ENCODE measurements around the gene KIF9.
"Not testable (repeated sequence)": the region's sequence is repeated elsewhere in the genome, so short reads cannot be mapped to it uniquely, and the experiment has no call there.

Gene KIF9

DNA sequence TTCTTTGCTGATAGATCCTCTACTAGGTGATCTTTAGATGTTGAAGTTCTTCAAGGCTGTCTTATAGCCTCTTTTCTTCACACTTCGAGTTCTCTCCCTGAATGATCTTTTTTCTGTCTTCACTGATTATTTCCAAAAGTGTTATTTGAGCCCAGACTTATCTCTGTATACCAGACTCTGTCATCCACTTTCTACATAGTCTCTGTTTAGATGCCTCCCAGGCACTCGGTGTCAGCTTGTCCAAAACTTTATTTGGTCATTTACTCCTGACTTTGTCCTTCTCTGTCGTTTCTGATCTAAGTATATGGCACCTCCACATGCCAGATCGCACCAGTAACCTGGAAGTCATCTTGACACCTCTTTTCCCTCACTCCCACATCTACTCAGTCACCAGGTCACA, 27.8 kb upstream of the KIF9 start:
- Histone ChIP-seq H3K4me1 (ENCODE audit: control insufficient read depth, insufficient read depth, low read length) (peaks cover 5% of the 10 kb centered on the region; the same call in 1 of the 2 replicates), H3K9ac (ENCODE audit: low read length) (no peak overlapping the region)

DNA sequence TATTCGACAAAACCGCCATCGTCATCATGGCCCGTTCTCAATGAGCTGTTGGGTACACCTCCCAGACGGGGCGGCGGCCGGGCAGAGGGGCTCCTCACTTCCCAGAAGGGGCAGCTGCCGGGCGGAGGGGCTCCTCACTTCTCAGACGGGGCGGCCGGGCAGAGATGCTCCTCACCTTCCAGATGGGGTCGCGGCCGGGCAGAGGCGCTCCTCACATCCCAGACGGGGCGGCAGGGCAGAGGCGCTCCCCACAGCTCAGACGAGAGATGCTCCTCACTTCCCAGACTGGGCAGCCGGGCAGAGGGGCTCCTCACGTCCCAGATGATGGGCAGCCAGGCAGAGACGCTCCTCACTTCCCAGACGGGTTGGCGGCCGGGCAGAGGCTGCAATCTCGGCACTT, 26.6 kb upstream of the KIF9 start:
- not testable (repeated sequence) for H3K27ac ChIP-seq (ENCODE audit: low read depth, low read length); H3K9ac ChIP-seq (ENCODE audit: low read length); H3K9me3 ChIP-seq (ENCODE audit: control insufficient read depth, insufficient read depth, low read depth, low read length); H3K27me3 ChIP-seq (ENCODE audit: control insufficient read depth, insufficient read depth, low read length); H3K4me1 ChIP-seq (ENCODE audit: control insufficient read depth, insufficient read depth, low read length); H3K4me3 ChIP-seq (ENCODE audit: low read depth, low read length)
- peaks cover 12% of the 10 kb centered on the region for H3K36me3 ChIP-seq (ENCODE audit: control insufficient read depth, insufficient read depth, low read length)

More for the DNA sequence above, 27.8 kb upstream of the KIF9 start:
- H3K36me3 ChIP-seq (ENCODE audit: control insufficient read depth, insufficient read depth, low read length), result peaks cover 12% of the 10 kb centered on the region
- H3K9me3 ChIP-seq (ENCODE audit: control insufficient read depth, insufficient read depth, low read depth, low read length), result peaks cover 2% of the 10 kb centered on the region
- no peak overlapping the region for H3K27ac ChIP-seq (ENCODE audit: low read depth, low read length)
- no peaks in the 10 kb centered on the region for H3K27me3 ChIP-seq (ENCODE audit: control insufficient read depth, insufficient read depth, low read length)
- H3K4me3 ChIP-seq (ENCODE audit: low read depth, low read length), result no peak overlapping the region

DNA sequence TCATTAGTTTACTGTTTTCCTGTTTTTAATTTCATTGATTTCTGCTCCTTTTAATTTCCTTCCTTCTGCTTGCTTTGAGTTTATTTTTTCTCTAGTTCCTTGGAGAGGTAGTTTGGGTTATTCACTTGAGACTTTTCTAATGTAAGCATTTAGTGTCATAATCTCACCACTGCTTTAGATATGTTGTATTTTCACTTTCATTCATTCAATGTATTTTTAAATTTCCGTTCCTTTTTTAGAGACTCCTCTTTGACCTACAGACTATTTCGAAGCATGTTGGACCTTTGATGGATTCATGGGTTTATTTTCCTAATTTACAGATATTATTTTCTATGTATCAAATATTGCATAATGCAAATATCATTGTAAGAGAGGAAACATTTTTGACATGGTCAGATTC, 23.4 kb upstream of the KIF9 start:
- peaks cover 2% of the 10 kb centered on the region for H3K9me3 ChIP-seq (ENCODE audit: control insufficient read depth, insufficient read depth, low read depth, low read length)
- H3K4me1 ChIP-seq (ENCODE audit: control insufficient read depth, insufficient read depth, low read length), result no peaks in the 10 kb centered on the region
- no peak overlapping the region for H3K9ac ChIP-seq (ENCODE audit: low read length)
- no peak overlapping the region for H3K4me3 ChIP-seq (ENCODE audit: low read depth, low read length)
- peaks cover 27% of the 10 kb centered on the region for H3K36me3 ChIP-seq (ENCODE audit: control insufficient read depth, insufficient read depth, low read length)
- no peaks in the 10 kb centered on the region for H3K27me3 ChIP-seq (ENCODE audit: control insufficient read depth, insufficient read depth, low read length)
- no peak overlapping the region for H3K27ac ChIP-seq (ENCODE audit: low read depth, low read length)

DNA sequence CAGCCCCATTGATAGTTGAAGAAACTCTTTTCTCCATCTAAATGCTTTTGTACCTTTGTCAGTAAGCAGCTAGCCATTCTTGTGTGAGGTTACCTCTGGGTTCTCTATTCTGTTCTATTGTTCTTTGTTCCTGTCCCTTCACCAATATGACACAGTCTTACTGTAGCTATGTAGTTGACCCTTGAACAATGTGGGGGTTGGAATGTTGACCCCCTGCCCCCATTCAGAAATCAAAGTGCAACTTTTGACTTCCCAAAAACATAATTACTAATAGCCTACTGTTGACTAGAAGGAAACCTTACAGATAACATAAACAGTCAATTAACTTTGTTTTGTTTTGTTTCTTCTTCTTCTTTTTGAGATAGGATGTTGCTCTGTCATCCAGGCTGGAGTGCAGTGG, 18.9 kb upstream of the KIF9 start:
- no peaks in the 10 kb centered on the region for H3K9me3 ChIP-seq (ENCODE audit: control insufficient read depth, insufficient read depth, low read depth, low read length)
- H3K27ac ChIP-seq (ENCODE audit: low read depth, low read length), result no peak overlapping the region
- no peak overlapping the region for H3K9ac ChIP-seq (ENCODE audit: low read length)
- no peaks in the 10 kb centered on the region for H3K27me3 ChIP-seq (ENCODE audit: control insufficient read depth, insufficient read depth, low read length)
- no peak overlapping the region for H3K4me3 ChIP-seq (ENCODE audit: low read depth, low read length)
- H3K4me1 ChIP-seq (ENCODE audit: control insufficient read depth, insufficient read depth, low read length), result peaks cover 6% of the 10 kb centered on the region; the same call in 1 of the 2 replicates
- H3K36me3 ChIP-seq (ENCODE audit: control insufficient read depth, insufficient read depth, low read length), result peaks cover 15% of the 10 kb centered on the region

DNA sequence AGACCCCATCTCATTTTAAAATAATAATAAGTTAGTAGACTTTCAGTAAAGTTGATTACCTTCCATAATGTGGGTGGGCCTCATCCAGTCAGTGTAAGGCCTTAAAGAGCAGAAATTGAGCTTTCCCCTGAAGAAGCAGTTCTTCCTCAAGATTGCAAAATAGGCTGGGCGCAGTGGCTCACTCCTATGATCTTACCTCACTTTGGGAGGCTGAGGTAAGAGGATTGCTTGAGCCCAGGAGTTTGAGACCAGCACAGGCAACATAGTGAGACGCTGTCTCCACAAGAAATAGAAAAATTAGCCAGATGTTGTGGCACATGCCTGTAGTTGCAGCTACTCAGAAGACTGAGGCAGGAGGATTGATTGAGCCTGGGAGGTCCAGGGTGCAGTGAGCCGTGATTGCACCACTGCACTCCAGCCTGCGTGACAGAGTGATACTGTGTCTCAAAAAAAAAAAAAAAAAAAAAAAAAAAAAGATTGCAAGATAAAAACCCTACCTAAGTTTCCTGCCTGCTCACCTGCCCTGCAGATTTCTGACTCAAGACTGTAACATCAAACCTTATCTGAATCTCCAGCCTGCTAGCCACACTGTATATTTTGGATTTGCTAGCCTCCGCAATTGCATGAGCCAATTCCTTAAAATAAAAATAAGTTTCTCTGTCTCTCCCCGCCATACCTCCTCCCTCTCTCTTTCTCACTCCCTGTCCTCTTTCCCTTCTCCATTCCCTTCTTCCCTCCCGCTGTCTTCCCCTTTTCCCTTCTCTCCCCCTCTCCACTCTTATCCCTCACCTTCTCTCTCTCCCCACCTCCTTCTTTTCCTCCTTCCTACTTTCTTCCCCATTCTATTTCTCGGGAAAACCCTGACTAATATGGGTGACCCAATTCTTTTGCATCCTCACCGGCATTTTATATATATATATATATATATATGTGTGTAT, 17.1 kb upstream of the KIF9 start:
- peaks cover 15% of the 10 kb centered on the region for H3K36me3 ChIP-seq (ENCODE audit: control insufficient read depth, insufficient read depth, low read length)
- H3K4me3 ChIP-seq (ENCODE audit: low read depth, low read length), result no peak overlapping the region
- H3K27ac ChIP-seq (ENCODE audit: low read depth, low read length), result no peak overlapping the region
- H3K4me1 ChIP-seq (ENCODE audit: control insufficient read depth, insufficient read depth, low read length), result peaks cover 6% of the 10 kb centered on the region; the same call in 1 of the 2 replicates
- no peaks in the 10 kb centered on the region for H3K27me3 ChIP-seq (ENCODE audit: control insufficient read depth, insufficient read depth, low read length)
- H3K9me3 ChIP-seq (ENCODE audit: control insufficient read depth, insufficient read depth, low read depth, low read length), result no peaks in the 10 kb centered on the region
- no peak overlapping the region for H3K9ac ChIP-seq (ENCODE audit: low read length)

- Histone ChIP-seq H3K9ac (ENCODE audit: low read length) (no peak overlapping the region), H3K4me1 (ENCODE audit: control insufficient read depth, insufficient read depth, low read length) (peaks cover 6% of the 10 kb centered on the region; the same call in 1 of the 2 replicates), H3K27me3 (ENCODE audit: control insufficient read depth, insufficient read depth, low read length) (no peaks in the 10 kb centered on the region), H3K27ac (ENCODE audit: low read depth, low read length) (no peak overlapping the region), H3K4me3 (ENCODE audit: low read depth, low read length) (no peak overlapping the region), H3K9me3 (ENCODE audit: control insufficient read depth, insufficient read depth, low read depth, low read length) (no peaks in the 10 kb centered on the region), H3K36me3 (ENCODE audit: control insufficient read depth, insufficient read depth, low read length) (peaks cover 19% of the 10 kb centered on the region)
Measured at GRCh38 chr3:47298439-47298838, 15.8 kb upstream of the KIF9 start.

DNA sequence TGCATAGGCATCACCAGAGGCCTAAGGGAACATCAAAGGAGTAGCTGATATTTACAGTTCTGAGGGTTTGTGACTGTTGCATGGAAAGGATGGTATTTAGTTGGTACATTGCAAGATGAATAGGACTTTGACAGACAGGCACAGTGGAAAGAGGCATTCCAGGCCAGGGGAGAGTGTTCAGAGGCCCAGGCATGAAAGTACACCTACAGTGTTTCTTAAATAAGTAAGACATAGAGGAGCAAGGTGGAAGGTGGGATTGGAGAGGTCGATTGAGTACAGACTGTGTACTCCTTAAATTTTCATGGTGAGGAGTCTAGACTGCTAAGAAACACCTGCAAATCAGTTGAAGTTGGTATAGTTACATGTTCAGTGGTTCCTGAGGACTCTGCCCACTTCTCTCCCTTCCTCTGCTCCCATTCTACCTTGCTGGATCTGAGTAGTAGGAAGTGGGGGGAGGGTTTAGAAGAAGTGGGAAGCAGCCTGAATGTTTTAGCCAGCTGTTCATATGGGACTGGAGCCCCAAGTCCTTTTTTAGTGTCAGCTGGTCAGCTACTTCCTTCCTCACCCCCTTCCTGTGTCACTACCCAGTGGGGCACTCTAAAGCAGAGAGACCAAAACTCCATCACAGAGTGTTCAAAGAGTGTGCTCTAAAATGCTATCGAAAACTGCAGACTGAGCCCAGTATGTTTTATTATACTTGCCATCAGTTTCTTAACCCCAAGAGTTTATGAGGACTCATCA, 14.1 kb upstream of the KIF9 start:
- no peak overlapping the region for H3K27ac ChIP-seq (ENCODE audit: low read depth, low read length)
- H3K36me3 ChIP-seq (ENCODE audit: control insufficient read depth, insufficient read depth, low read length), result peaks cover 4% of the 10 kb centered on the region
- no peak overlapping the region for H3K9ac ChIP-seq (ENCODE audit: low read length)
- H3K4me1 ChIP-seq (ENCODE audit: control insufficient read depth, insufficient read depth, low read length), result peaks cover 6% of the 10 kb centered on the region; the same call in 1 of the 2 replicates
- no peaks in the 10 kb centered on the region for H3K9me3 ChIP-seq (ENCODE audit: control insufficient read depth, insufficient read depth, low read depth, low read length)
- H3K27me3 ChIP-seq (ENCODE audit: control insufficient read depth, insufficient read depth, low read length), result no peaks in the 10 kb centered on the region
- H3K4me3 ChIP-seq (ENCODE audit: low read depth, low read length), result no peak overlapping the region

GRCh38 chr3:47295976-47296375, 13.4 kb upstream of the KIF9 start:
- Histone ChIP-seq H3K36me3 (ENCODE audit: control insufficient read depth, insufficient read depth, low read length) (peaks cover 3% of the 10 kb centered on the region), H3K4me1 (ENCODE audit: control insufficient read depth, insufficient read depth, low read length) (peaks cover 6% of the 10 kb centered on the region; the same call in 1 of the 2 replicates), H3K9me3 (ENCODE audit: control insufficient read depth, insufficient read depth, low read depth, low read length) (no peaks in the 10 kb centered on the region), H3K27ac (ENCODE audit: low read depth, low read length) (no peak overlapping the region), H3K27me3 (ENCODE audit: control insufficient read depth, insufficient read depth, low read length) (no peaks in the 10 kb centered on the region), H3K9ac (ENCODE audit: low read length) (no peak overlapping the region), H3K4me3 (ENCODE audit: low read depth, low read length) (no peak overlapping the region)

DNA sequence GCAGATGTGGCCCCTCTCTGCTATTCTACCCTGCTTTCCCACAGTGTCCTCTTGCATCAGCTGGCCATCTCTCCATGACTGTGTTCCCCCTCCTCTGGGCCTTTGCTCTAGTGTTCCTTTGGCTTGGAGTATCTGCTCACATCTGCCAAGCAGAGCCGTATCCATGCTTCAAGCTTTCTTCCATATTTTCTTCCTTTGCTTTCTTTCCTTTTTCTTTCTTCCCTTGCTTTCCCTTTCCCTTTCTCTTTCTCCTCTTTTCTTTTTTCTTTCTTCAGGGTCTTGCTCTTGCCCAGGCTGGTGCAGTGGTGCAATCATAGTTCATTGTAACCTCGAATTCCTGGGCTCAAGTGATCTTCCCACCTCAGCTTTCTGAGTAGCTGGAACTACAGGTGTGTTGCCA, 12.7 kb upstream of the KIF9 start:
- no peak overlapping the region for H3K27ac ChIP-seq (ENCODE audit: low read depth, low read length)
- no peaks in the 10 kb centered on the region for H3K27me3 ChIP-seq (ENCODE audit: control insufficient read depth, insufficient read depth, low read length)
- H3K9ac ChIP-seq (ENCODE audit: low read length), result no peak overlapping the region
- peaks cover 6% of the 10 kb centered on the region; the same call in 1 of the 2 replicates for H3K4me1 ChIP-seq (ENCODE audit: control insufficient read depth, insufficient read depth, low read length)
- no peak overlapping the region for H3K4me3 ChIP-seq (ENCODE audit: low read depth, low read length)
- H3K9me3 ChIP-seq (ENCODE audit: control insufficient read depth, insufficient read depth, low read depth, low read length), result no peaks in the 10 kb centered on the region
- peaks cover 3% of the 10 kb centered on the region for H3K36me3 ChIP-seq (ENCODE audit: control insufficient read depth, insufficient read depth, low read length)

DNA sequence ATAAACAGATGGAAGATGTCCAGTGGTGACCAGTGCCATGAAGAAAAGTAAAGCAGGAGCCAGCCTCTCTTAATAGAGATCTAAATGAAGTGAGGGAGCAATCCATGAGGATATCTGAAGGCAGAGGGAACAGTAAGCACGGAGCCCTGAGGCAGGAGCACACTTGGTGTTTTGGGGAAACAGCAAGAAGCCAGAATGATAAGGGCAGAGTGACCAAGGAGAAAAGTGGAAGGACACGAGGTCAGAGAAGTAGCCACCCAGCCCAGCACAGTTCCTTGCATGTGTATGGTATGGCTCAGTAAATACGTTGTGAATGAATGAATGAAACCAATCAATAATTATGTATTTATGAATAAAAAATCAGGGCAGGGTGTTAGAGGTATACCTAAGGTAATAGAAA, 11.8 kb upstream of the KIF9 start:
- no peaks in the 10 kb centered on the region for H3K27me3 ChIP-seq (ENCODE audit: control insufficient read depth, insufficient read depth, low read length)
- H3K9me3 ChIP-seq (ENCODE audit: control insufficient read depth, insufficient read depth, low read depth, low read length), result no peaks in the 10 kb centered on the region
- no peak overlapping the region for H3K4me3 ChIP-seq (ENCODE audit: low read depth, low read length)
- H3K27ac ChIP-seq (ENCODE audit: low read depth, low read length), result no peak overlapping the region
- H3K9ac ChIP-seq (ENCODE audit: low read length), result no peak overlapping the region
- peaks cover 7% of the 10 kb centered on the region for H3K36me3 ChIP-seq (ENCODE audit: control insufficient read depth, insufficient read depth, low read length)
- peaks cover 6% of the 10 kb centered on the region; the same call in 1 of the 2 replicates for H3K4me1 ChIP-seq (ENCODE audit: control insufficient read depth, insufficient read depth, low read length)

DNA sequence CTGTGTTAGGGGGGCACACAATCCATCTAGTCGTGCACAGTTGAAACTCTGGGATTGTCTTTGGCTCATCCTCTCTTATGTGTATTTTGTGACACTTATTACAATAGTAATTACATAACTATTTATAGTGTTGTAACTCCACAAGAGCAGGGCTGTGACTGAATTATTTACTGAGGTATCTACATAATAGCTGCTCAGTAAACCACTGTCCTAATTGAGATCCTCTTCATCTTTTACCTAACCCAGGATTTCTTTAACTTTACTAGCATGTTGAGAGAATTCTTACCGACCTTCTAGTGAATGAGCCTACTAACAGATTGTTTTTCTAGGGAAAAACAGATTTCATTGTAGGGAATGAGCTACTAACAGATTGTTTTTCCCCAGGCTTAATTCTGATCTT, 11.2 kb upstream of the KIF9 start:
- Histone ChIP-seq H3K9ac (ENCODE audit: low read length) (no peak overlapping the region), H3K27ac (ENCODE audit: low read depth, low read length) (no peak overlapping the region), H3K9me3 (ENCODE audit: control insufficient read depth, insufficient read depth, low read depth, low read length) (no peaks in the 10 kb centered on the region), H3K27me3 (ENCODE audit: control insufficient read depth, insufficient read depth, low read length) (no peaks in the 10 kb centered on the region), H3K4me1 (ENCODE audit: control insufficient read depth, insufficient read depth, low read length) (peaks cover 6% of the 10 kb centered on the region; the same call in 1 of the 2 replicates), H3K4me3 (ENCODE audit: low read depth, low read length) (no peak overlapping the region), H3K36me3 (ENCODE audit: control insufficient read depth, insufficient read depth, low read length) (peaks cover 13% of the 10 kb centered on the region)
